Fibroblast of lung (primary cell): ENCODE data around the gene ANKRD28.

Experiments
- CTCF ChIP-seq, 2 donors: IDR thresholded peaks in 1 of 2; conservative IDR thresholded peaks in 1 of 2; 1 replicate in 1 of 2; 2 replicates in 1 of 2; pipeline ENCODE4 v1.5.1; 2011 to 2012; ENCODE audit warnings: low read length in 2 of 2, control low read depth in 1 of 2, inconsistent platforms in 1 of 2, low read depth in 1 of 2, mild to moderate bottlenecking in 1 of 2
- EZH2 ChIP-seq: IDR thresholded peaks from 2 replicates; pipeline ENCODE4 v1.5.1; 2012; ENCODE audit warnings: low read length, control low read depth, mild to moderate bottlenecking; ENCODE audit errors: missing control alignments

GRCh38 chr3:15690230-15690629 is 107.5 kb downstream of the ANKRD28 start:
- TF ChIP-seq CTCF (conservative IDR thresholded peaks at IDR 0.05 in 1 of 2, IDR thresholded peaks at IDR 0.05 in 1 of 2; ENCODE audit: low read depth in 1 of 2, low read length in 2 of 2) (no peak), EZH2 (no peak)
